ENCODE measurements around the gene DCN. TPM values are rescaled to one million over a fixed set of nuclear protein-coding genes. Genes with fewer than 3 reads are reported as not detected.

The DCN gene, protein sequence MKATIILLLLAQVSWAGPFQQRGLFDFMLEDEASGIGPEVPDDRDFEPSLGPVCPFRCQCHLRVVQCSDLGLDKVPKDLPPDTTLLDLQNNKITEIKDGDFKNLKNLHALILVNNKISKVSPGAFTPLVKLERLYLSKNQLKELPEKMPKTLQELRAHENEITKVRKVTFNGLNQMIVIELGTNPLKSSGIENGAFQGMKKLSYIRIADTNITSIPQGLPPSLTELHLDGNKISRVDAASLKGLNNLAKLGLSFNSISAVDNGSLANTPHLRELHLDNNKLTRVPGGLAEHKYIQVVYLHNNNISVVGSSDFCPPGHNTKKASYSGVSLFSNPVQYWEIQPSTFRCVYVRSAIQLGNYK
- 1,000 to 10,000 TPM; 1,699 to 4,675 (median 2,258) TPM for total RNA-seq

DNA sequence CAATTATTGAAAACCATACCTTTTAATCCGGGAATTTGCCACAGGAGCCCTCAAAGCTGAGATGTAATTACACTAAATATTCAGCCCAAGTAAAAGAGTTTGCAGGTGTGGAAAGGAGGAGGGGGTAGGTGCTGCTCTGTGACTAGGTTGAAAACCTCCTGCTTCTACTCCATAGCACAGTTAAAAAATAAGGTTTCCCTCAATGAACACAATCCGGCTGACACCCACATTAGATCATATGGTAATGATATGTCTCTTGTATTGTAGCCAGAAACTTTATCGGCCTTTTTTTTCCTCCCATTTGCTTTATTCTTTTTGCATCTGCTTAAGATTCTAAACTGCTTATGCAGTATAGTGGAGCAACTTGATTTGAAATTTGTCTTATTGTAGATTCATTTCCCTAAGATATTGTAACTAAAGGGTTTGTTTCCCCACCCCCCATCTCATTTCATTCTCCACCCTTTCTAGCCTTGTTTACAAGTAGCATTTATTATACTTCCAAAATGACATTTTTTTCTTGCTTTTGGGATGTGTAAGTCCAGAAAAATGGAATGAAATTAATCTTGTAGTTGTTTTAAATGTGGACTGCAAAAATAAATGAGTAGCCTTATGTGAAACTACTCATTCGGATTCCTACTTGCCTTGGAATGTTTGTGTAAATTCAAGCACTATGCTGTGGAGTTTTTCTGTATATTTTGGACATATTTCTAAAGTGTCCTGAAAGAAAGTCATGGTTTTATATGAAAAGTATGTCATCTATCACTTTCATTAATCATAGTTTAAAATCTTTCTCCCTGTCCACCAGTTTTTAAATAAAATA lies at the start of gene DCN:
DCN (minus strand) TSS at position 182 of the 820 bp plus-strand sequence. CDS start 4,265 bp downstream, outside the sequence.
- Histone ChIP-seq H3K27me3 (no peaks in the 10 kb centered on the region), H3K27ac (peak within 1 kb of the TSS; percentile 87 to 97), H3K4me3 (peak within 1 kb of the TSS; percentile 36 to 52), H3K9me3 (no peaks in the 10 kb centered on the region), H3K36me3 (no peaks in the 10 kb centered on the region), H3K4me1 (peaks cover 0 to 16% of the 10 kb centered on the region in 2 donors)
- TF ChIP-seq, protein P1, sequence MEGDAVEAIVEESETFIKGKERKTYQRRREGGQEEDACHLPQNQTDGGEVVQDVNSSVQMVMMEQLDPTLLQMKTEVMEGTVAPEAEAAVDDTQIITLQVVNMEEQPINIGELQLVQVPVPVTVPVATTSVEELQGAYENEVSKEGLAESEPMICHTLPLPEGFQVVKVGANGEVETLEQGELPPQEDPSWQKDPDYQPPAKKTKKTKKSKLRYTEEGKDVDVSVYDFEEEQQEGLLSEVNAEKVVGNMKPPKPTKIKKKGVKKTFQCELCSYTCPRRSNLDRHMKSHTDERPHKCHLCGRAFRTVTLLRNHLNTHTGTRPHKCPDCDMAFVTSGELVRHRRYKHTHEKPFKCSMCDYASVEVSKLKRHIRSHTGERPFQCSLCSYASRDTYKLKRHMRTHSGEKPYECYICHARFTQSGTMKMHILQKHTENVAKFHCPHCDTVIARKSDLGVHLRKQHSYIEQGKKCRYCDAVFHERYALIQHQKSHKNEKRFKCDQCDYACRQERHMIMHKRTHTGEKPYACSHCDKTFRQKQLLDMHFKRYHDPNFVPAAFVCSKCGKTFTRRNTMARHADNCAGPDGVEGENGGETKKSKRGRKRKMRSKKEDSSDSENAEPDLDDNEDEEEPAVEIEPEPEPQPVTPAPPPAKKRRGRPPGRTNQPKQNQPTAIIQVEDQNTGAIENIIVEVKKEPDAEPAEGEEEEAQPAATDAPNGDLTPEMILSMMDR (IDR thresholded peaks at IDR 0.05): no peak
- TF ChIP-seq POLR2A (IDR thresholded peaks at IDR 0.05): no peak
- no peak for DNase-seq
- intact Hi-C loops (cut with DNase I; ENCODE audit: low total_unique reads): no loop called here

DNA sequence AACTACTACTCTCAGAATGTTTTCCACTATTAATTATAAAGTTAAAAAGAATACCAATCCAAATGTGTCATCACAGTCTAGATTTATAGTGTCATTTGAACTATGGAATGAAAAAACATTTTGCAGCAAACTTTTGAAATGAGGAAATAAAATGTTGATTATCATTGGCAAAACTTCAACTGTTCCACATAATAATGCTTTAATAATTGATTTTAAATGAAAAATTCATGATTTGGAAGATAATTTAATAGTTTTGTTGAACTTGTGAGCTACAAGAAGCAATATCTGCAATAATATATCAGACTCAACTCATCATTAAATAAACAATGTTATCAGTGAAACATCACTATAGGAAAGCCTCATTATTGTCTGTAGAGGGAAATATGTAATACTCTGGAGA lies 48.2 kb upstream of the DCN start:
- no peak overlapping the region for H3K4me3 ChIP-seq
- H3K4me1 ChIP-seq: peaks cover 0 to 4% of the 10 kb centered on the region in 2 donors
- no peaks in the 10 kb centered on the region for H3K36me3 ChIP-seq
- no peak for DNase-seq
- TF ChIP-seq, protein P1 (IDR thresholded peaks at IDR 0.05): no peak
- no peak for TF ChIP-seq POLR2A (IDR thresholded peaks at IDR 0.05)
- no peak overlapping the region for H3K27ac ChIP-seq
- no peaks in the 10 kb centered on the region for H3K9me3 ChIP-seq
- intact Hi-C loops (cut with DNase I; ENCODE audit: low total_unique reads): no loop called here
- H3K27me3 ChIP-seq: no peaks in the 10 kb centered on the region

DNA sequence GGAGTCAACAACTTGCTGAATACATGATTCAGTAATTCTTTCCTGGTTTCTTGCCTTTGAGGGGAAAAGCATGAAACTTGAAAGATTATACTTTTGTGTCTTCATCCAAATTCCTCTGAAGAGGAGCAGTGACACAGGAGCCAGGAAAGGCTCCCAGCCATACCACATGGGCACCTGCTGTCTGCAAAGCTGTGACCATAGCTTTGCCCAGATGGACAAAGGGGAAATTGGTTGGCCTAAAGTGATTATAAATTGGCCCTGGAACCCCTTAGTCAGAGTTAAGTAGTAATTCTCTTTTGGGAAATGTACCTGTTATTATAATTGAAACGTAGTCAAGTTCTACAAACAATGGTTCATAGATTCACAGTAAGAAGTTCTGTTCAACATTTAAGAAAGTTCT lies 44.3 kb upstream of the DCN start:
- Histone ChIP-seq H3K27me3 (no peaks in the 10 kb centered on the region), H3K9me3 (no peaks in the 10 kb centered on the region), H3K27ac (peak overlapping the region in 1 of 2 donors; percentile 41), H3K4me3 (no peak overlapping the region), H3K4me1 (peaks cover 0 to 4% of the 10 kb centered on the region in 2 donors), H3K36me3 (no peaks in the 10 kb centered on the region)
- TF ChIP-seq POLR2A (IDR thresholded peaks at IDR 0.05): no peak
- TF ChIP-seq, protein P1 (IDR thresholded peaks at IDR 0.05): no peak
- intact Hi-C loops (cut with DNase I; ENCODE audit: low total_unique reads): no loop called here
- DNase-seq: no peak

DNA sequence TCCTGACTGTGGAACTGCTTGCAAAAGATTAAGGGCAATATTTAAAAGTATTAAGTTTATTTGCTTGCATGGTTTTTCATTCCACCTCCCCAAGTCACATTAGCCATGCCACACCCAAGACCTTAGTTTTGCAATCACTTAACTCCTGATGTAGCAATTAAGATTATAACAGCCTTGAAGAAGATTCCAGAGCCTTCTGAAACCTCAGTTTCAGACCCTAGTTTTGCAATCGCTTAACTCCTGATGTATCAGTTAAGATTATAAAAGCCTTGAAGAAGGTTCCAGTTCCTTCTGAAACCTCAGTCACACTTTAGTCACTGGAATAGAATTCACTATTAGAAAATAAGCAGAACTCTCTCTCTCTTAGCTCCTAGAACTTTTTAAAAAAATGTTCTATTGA lies 42.7 kb upstream of the DCN start:
- Histone ChIP-seq H3K4me1 (peaks cover 0 to 4% of the 10 kb centered on the region in 2 donors), H3K27me3 (no peaks in the 10 kb centered on the region), H3K4me3 (no peak overlapping the region), H3K9me3 (no peaks in the 10 kb centered on the region), H3K36me3 (no peaks in the 10 kb centered on the region), H3K27ac (peak overlapping the region; percentile 28 to 42)
- intact Hi-C loops (cut with DNase I; ENCODE audit: low total_unique reads): no loop called here
- no peak for DNase-seq
- no peak for TF ChIP-seq POLR2A (IDR thresholded peaks at IDR 0.05)
- TF ChIP-seq, protein P1 (IDR thresholded peaks at IDR 0.05): no peak

DNA sequence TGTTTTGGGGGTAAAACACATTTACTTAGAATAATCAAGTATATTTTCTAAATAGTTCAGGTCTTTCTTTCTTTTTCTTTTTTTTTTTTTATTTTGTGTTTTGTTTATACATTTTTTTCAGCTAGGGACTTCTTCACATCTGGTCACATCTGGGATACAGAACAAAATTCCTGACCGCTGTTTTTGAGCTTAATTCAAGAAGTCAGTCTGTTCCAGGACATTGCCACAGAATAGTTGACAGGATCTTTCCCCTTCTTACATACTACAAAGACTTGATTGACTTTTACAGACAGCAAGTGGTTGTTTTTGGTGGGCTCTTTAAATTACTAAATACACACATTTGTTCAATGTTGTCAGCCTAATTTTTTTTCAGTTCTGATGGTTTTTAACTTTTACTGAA lies 41.8 kb upstream of the DCN start:
- TF ChIP-seq, protein P1 (IDR thresholded peaks at IDR 0.05): no peak
- no peak for TF ChIP-seq POLR2A (IDR thresholded peaks at IDR 0.05)
- Histone ChIP-seq H3K4me1 (no peaks in the 10 kb centered on the region), H3K36me3 (no peaks in the 10 kb centered on the region), H3K9me3 (no peaks in the 10 kb centered on the region), H3K27ac (peak overlapping the region in 1 of 2 donors; percentile 42), H3K27me3 (no peaks in the 10 kb centered on the region), H3K4me3 (no peak overlapping the region)
- DNase-seq: no peak
- intact Hi-C loops (cut with DNase I; ENCODE audit: low total_unique reads): no loop called here
